Measurements from ENCODE around the gene GPALPP1. TPM values are rescaled to one million over a fixed set of nuclear protein-coding genes. Genes with fewer than 3 reads are reported as not detected.

Gene GPALPP1
- total and polyA plus RNA-seq, 2 of the 4 experiments (the other 2 are of a cell fraction): 10.6 to 12.5 TPM

- H2BK15ac ChIP-seq (ENCODE audit: low read depth, low read length): no peak overlapping the region
- no peak overlapping the region for H3K18ac ChIP-seq (ENCODE audit: low read depth, low read length)
- no peak overlapping the region for H4K91ac ChIP-seq (ENCODE audit: insufficient read depth, low read depth, low read length)
- H2AK9ac ChIP-seq (replicated peaks; ENCODE audit: low read depth, low read length, poor library complexity): no peak overlapping the region
- H3K23ac ChIP-seq (ENCODE audit: low read depth, low read length): no peak overlapping the region
- H3K79me1 ChIP-seq (ENCODE audit: low read depth in 1 of 2, low read length in 2 of 2): peaks cover 13 to 14% of the 10 kb centered on the region in 2 experiments; a peak in 2 of 4 replicates
- no peak overlapping the region for H4K8ac ChIP-seq (ENCODE audit: low read depth in 2 of 2, low read length in 2 of 2)
- no peak overlapping the region for H3K27ac ChIP-seq (ENCODE audit: insufficient read depth, low read length)
- TF ChIP-seq CEBPB (IDR thresholded peaks at IDR 0.05; ENCODE audit: low read depth, low read length) (no peak), FOS (IDR thresholded peaks at IDR 0.05; ENCODE audit: low read depth, low read length) (no peak)
- H4K20me1 ChIP-seq (ENCODE audit: insufficient read depth, low read length): no peaks in the 10 kb centered on the region
- intact Hi-C loops (cut with micrococcal nuclease) (no loop called here), in situ Hi-C loops (cut with MboI; ENCODE audit: low sequenced_read_pairs) (no loop called here), dilution Hi-C loops (cut with HindIII; ENCODE audit: low sequenced_read_pairs, unreplicated experiment) (no loop called here)
- no peaks in the 10 kb centered on the region for H3K27me3 ChIP-seq (ENCODE audit: control insufficient read depth, insufficient read depth, low read length)
- H4K5ac ChIP-seq (ENCODE audit: low read depth, low read length): no peak overlapping the region
- no peaks in the 10 kb centered on the region for H3K4me1 ChIP-seq (ENCODE audit: control insufficient read depth, insufficient read depth, low read length)
- H3K4ac ChIP-seq (ENCODE audit: low read depth, low read length): no peak overlapping the region
- no peak overlapping the region for H3K9ac ChIP-seq (ENCODE audit: low read depth, low read length)
- BruUV-seq (replicated peaks): no TSS peak
- no peak overlapping the region for H3K4me2 ChIP-seq (ENCODE audit: low read depth, low read length)
- H2BK120ac ChIP-seq (ENCODE audit: low read depth, low read length): no peak overlapping the region
- ChIA-PET POLR2A (ENCODE audit: unreplicated experiment) (no interaction called here), CTCF (no interaction called here)
- H3K36me3 ChIP-seq (ENCODE audit: control insufficient read depth, insufficient read depth, low read length): peaks cover 19% of the 10 kb centered on the region
- WGBS, 2 experiments (ENCODE audit: extremely low coverage in 2 of 2, insufficient read length in 1 of 2): no CpG with 5 or more reads among the region's 2 CpGs
- H3K56ac ChIP-seq (ENCODE audit: extremely low read depth, insufficient read depth, low read length): no peak overlapping the region
- H2AFZ ChIP-seq (replicated peaks; ENCODE audit: low read length, poor library complexity): no peak overlapping the region
- no peak overlapping the region for H2AK5ac ChIP-seq (ENCODE audit: low read depth, low read length)
- ATAC-seq (ENCODE audit: low read depth) (no peak), DNase-seq (no peak)
- H2BK5ac ChIP-seq (ENCODE audit: low read depth, low read length, poor library complexity, severe bottlenecking): no peak overlapping the region
- H3K14ac ChIP-seq (replicated peaks; ENCODE audit: low read depth, low read length): no peak overlapping the region
- H2BK20ac ChIP-seq (ENCODE audit: low read depth, low read length): no peak overlapping the region
- no peaks in the 10 kb centered on the region for H3K9me3 ChIP-seq (ENCODE audit: control insufficient read depth, insufficient read depth, low read length)
- no peak overlapping the region for H3K4me3 ChIP-seq (ENCODE audit: insufficient read depth, low read depth, low read length)
- H3K9me1 ChIP-seq (ENCODE audit: insufficient read depth, low read length): no peaks in the 10 kb centered on the region
These were observed 14.8 kb downstream of the GPALPP1 start for GRCh38 chr13:45004096-45004495.

Data from IMR-90 (cell line).